Activated CD8-positive, alpha-beta memory T cell treated with anti-CD3 and anti-CD28 coated beads, Interleukin-2, amount 50 U/mL, for 1 hour (primary cell): Measurements from ENCODE around the gene AP2A1.
A peak's percentile ranks its signal among the peaks of the same experiment; 100 is the strongest.

Source experiments
- DNase-seq: peaks from one replicate; pipeline ENCODE4 v3.0.0-alpha.2; 2020; ENCODE audit errors: extremely low read depth

The AP2A1 gene

DNA sequence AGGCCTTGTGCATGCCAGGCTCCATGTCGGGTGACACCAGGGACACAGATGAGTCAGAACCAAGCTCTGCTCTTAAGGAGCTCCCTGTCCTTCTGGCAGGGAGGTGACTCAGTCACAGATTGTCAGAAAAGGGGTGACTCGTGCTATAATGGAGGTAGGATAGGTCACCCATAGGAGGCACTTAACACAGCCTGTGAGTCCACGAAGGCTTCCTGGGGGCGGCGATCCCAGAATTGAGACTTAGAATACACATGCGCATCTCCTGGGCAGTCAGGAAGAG is 26.7 kb downstream of the AP2A1 start:
- DNase-seq, result no peak

DNA sequence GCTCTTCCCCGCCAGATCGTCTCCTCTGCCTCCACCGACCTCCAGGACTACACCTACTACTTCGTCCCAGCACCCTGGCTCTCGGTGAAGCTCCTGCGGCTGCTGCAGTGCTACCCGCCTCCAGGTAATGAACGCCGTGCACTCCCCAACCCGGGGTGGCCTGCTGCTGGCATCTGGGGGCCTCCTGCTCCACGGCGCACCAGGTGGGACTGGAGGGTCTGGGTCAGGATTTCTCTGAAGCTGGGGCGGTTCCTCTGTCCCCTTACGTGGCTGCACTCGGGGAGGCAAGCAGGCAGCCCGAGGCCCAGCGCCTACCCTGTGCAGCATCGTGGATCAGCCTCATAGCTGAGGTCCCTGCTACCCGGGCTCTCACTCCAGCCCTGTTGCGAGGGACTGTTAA is 28.8 kb downstream of the AP2A1 start:
- DNase-seq, result no peak

DNA sequence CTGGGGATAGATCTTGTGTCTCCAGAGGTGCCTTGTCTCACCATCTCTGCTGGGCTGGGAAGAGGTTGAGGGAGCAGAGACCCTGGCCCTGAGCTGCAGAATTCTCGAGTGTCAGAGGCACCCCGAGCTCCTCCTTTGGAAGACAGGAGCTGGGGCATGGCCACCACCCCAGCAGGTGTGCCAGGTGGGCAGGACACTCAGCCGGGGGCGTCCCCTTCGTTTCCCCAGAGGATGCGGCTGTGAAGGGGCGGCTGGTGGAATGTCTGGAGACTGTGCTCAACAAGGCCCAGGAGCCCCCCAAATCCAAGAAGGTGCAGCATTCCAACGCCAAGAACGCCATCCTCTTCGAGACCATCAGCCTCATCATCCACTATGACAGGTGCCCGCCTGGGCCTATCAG is 31.8 kb downstream of the AP2A1 start:
- no peak for DNase-seq

DNA sequence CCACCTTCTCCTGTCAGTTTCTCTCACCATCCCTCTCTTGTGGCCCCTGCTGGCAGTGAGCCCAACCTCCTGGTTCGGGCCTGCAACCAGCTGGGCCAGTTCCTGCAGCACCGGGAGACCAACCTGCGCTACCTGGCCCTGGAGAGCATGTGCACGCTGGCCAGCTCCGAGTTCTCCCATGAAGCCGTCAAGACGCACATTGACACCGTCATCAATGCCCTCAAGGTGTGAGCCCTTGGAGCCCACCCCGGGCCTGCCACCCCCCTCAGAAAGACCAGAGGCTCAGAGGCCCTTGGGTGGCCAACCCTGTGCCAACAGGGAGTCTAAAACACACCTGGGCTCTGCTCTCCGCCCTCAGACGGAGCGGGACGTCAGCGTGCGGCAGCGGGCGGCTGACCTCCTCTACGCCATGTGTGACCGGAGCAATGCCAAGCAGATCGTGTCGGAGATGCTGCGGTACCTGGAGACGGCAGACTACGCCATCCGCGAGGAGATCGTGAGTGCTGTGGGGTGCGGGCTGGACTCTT is 32.5 kb downstream of the AP2A1 start:
- DNase-seq, result no peak

DNA sequence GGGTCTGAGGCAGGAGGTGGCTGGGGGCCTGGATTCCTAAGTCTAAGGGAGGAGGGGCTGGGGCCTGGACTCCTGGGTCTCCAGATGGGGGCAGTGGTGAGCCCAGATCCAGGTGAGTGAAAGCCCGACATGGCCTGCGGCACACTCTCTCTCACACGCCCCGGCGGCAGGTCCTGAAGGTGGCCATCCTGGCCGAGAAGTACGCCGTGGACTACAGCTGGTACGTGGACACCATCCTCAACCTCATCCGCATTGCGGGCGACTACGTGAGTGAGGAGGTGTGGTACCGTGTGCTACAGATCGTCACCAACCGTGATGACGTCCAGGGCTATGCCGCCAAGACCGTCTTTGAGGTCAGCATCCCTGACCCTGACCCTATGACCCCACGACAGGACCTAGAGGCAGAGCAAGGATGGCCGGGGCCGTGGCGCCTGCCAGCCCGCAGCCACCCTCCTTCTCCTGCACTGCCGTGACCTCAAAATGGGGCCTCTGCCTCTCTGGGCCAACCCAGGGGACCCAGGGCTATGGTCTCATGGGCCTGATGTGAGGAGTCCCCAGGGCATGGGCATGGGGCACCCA is 33.1 kb downstream of the AP2A1 start:
- DNase-seq, result no peak

DNA sequence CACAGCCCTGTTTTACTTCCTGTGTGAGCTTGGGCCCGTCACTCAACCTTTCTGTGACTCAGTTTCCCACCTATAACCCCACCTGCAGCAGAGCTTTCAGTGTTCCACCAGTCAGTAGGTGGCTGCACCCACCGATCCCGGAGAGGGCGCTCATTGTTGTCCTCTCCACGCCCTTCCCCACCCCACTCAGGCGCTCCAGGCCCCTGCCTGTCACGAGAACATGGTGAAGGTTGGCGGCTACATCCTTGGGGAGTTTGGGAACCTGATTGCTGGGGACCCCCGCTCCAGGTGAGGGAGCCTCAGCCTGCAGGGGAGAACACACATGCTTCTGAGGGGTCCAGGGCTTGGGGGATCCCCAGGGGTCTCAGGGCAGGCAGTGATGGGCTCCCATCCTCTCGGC is 34.0 kb downstream of the AP2A1 start:
- DNase-seq, result no peak

DNA sequence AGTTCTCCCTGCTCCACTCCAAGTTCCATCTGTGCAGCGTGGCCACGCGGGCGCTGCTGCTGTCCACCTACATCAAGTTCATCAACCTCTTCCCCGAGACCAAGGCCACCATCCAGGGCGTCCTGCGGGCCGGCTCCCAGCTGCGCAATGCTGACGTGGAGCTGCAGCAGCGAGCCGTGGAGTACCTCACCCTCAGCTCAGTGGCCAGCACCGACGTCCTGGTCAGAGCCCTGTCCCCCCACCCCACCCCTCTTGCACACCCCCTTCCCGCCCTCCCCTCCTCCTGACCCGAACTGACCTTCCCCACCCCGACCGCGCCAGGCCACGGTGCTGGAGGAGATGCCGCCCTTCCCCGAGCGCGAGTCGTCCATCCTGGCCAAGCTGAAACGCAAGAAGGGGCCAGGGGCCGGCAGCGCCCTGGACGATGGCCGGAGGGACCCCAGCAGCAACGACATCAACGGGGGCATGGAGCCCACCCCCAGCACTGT is 34.6 kb downstream of the AP2A1 start:
- no peak for DNase-seq

DNA sequence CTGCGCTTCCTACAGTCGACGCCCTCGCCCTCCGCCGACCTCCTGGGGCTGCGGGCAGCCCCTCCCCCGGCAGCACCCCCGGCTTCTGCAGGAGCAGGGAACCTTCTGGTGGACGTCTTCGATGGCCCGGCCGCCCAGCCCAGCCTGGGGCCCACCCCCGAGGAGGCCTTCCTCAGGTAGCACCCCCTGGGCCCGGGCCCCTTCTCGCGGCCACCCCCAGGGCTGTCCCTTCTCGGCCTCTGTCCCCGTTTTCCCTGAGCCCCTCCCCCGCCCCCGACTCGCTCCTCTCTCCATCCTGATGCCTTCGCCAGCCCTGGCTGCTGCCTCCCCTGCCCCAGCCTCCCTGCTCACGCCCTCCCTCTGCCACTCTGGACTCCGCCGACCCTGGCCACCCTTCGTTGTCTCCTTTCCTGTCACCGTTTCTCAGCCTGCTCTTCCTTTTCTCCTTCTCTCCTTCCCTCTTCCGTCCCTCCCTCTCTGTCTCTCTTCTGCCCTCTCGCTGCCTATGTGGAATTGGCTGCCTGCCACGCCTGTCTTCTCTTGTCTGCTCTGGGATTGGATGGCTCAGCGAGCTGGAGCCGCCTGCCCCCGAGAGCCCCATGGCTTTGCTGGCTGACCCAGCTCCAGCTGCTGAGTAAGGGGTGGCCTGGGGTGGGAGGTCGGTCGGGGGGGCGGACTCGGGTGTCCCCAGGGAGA is 35.3 kb downstream of the AP2A1 start:
- no peak for DNase-seq

DNA sequence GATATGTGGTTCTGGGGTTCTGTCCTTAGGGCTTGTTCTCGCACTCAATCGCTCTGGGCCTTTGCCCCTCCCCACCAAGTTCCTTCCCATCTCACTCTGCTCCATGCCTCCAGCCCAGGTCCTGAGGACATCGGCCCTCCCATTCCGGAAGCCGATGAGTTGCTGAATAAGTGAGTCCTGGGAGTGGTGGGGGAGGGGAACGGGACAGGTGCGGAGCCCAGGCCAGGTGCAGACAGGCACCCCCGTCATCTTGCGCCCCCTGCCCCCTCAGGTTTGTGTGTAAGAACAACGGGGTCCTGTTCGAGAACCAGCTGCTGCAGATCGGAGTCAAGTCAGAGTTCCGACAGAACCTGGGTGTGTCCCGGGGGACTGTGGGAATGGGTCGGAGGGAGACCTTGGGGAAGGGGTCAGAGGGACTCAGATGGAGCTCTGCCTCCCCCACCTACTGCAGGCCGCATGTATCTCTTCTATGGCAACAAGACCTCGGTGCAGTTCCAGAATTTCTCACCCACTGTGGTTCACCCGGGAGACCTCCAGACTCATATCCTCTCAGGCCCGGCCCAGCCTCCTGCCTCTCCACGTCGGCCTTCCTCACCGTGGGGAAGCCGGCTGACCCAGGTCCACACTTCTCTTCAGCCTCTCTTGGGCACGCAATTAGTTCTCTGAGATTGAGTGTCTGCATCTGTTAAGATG is 36.2 kb downstream of the AP2A1 start:
- no peak for DNase-seq

DNA sequence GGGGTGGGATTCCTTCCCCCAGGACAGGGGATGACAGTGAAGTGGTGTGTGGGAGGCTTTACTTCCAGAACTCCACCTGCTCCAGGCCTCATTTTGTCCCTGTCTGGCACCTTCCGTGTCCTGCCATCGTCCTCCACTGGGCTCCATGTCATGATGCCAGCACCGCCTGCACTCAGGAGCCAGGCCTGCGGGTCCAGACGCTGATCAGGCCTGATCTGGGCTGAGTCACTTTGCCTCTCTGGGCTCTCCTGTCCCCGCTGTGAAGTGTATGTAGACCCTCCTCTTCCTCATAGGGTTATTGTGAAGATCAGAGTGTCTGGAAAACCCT is 36.7 kb downstream of the AP2A1 start:
- no peak for DNase-seq

DNA sequence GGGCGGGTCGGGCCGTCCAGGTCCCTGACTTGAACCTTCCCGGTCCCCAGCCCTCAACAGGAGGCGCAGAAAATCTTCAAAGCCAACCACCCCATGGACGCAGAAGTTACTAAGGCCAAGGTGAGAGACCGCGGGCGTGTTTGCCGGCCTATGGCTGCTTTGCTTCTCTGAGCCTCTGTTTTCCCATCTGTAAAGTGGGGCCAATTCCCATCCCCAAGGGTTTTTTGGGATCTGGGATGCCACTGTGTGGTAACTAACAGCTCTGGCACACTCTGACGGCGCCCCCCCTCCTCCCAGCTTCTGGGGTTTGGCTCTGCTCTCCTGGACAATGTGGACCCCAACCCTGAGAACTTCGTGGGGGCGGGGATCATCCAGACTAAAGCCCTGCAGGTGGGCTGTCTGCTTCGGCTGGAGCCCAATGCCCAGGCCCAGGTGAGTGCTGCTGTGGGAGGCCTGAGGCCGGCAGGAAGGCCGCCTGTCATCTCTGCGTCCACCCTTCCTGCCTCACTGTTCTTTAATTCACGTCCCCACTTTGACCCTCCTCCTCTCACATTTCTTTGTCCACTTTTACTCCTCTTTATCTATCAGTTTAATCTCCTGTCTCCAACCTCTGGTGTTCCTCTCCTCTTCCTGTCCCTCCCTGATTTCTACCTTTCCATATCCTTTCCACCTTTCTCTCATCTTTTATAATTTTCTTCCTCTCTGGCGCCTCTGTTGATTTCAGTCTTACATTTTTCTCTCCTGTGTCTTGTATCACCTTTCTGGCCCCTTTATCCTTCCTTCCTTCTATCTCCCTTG is 39.2 kb downstream of the AP2A1 start:
- no peak for DNase-seq

DNA sequence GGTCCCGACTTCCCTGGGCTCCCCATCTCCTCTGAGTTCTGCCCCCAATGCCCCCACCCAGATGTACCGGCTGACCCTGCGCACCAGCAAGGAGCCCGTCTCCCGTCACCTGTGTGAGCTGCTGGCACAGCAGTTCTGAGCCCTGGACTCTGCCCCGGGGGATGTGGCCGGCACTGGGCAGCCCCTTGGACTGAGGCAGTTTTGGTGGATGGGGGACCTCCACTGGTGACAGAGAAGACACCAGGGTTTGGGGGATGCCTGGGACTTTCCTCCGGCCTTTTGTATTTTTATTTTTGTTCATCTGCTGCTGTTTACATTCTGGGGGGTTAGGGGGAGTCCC is 39.8 kb downstream of the AP2A1 start:
- no peak for DNase-seq

DNA sequence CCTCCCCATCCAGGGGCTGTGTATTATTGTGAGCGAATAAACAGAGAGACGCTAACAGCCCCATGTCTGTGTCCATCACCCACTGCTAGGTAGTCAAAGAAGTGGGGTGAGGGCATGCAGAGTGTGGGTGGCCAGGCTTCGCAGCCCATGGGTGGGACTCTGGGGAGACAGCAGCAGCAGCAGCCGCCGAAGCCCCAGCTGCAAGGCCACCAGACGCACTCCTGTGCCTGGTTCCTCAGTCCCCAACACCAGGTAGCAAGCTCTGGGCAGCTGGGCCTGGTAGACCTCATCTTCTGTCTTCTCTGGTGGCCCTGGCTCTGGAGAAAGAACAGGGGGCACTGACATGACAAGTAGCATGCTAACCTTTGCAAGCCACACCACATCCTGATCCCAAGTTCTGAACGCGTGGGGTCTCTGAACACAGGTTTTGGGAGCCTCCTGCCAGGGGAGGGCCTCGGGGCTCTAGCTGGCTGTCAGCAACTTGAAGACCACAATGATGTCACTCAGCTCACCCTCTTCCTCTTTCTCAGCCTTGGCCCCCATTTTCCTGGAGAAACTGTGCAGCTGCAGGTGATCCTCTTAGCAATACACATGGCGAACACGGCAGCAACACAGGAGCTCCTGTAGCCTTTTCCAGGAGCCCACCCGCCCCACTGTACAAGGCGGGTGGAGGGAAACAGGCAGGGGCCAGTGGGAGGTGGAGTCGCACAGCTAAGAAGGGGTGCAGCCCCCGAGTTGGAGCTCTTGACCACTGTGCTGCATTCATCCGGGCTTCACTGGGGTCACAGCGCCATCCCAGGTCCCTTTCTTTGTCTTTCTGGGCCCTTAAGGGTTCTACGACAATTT is 40.5 kb downstream of the AP2A1 start:
- no peak for DNase-seq

DNA sequence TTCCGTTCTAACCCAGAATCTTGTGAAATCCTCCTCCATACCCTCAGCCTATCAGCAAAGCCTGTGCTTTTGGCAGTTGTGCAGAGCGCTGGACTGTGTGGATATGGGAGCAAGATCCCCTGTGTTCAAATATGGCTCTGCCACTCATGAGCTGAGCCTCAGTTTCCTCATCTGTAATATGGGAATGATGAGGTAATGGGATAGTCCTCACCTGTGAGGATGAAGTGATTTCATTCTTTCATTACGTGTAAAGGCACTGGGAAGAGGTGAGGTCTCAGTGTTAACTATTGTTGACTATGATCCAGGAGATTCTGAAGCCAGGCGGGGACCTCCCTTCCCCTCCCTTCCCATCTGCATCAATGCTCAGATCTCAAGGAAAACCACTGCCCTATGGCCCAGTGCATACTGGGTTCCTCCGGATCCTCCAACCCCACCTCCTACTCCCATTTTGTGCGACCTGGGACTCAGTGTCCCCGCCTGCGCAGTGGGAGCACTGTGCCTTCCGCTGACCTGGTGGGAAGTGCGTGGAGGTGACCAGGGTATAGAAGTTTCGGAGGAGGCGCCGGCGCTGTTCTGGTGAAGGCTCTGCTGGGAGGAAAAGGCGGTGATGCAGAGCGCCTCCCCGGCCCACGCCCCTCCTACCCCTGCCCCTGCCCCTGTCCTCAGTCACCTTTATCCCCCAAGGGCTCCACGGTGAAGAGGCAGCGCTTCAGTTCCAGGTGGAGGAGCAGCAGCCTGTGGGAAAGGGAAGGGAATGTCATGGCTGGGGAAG is 41.3 kb downstream of the AP2A1 start:
- DNase-seq, result no peak

DNA sequence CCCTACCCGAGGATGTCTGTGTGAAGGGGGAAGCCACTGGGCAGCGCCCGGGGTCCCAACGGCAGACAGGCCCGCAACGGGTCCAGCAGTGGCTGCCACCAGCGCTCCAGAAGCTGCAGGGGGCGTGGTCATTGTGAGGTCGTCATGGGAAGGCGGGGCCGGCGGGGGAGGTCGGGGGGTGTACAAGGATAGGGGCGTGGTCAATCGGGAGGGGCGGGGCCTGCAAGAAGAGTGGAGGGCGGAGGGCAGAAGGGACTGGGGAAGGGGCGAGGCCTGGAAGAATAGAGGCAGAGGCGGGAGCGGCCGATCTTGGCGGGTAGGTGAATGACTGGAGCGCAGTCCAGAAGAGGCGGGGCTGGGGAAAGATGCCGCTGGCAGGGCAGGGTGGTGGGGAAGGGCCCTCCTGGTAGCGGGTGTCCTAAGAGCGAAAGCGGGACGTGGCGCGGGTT is 41.9 kb downstream of the AP2A1 start:
- peak; percentile 82 for DNase-seq

DNA sequence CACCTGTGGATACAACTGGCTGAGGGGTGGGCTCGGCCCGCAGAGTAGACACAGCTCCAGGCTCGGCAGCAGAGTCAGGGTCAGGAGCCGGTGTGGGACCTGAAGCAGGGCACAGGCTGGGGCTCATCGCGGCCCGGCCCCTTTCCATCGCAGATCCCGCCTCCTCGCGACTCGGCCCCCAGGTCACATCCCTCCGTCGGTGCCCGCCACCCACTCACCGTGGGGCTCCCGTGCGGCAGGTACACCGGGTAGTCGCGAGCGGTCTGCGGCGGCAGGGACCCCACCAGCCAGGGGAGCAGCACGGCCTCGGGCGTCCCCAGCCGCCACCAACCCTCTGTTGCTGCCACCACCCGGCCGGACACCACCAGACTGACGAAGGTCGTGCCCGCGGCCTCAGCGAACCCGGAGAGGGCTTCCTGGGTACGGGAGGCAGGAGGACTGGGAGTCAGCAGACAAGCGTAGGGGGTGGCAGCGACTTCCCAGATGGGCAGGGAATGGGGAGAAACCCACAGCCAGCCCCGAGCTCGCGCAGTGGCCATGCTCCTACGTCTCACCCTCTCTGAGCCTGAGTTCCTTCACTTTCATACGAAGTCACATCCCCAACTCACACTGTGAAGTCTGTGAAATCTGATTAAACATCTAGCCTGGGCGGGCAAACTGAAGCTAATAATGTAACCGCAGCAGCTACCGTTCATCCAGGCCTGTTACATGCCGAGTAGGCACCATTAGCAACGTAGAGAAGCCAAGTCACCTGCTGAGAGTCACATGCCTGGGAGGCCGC is 42.5 kb downstream of the AP2A1 start:
- no peak for DNase-seq

DNA sequence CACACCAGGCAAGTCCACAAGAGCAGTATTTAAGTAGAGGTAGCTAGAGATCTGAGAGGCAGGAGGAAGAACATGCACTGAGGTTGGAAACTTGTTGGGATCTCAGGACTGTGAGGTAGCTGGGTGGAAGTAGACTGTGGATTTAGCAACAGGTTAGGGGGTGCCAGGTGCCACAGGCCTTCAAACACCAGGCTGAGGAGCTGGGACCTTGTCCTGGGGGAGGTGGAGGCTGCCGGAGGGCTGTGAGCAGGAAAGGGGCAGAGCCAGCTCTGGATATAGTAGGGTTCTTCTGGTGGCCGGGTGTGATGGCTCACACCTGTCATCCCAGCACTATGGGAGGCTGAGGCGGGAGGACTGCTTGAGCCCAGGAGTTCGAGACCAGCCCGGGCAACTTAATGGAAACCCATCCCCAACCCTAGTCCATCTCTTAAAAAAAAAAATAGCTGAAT is 43.2 kb downstream of the AP2A1 start:
- DNase-seq, result no peak

DNA sequence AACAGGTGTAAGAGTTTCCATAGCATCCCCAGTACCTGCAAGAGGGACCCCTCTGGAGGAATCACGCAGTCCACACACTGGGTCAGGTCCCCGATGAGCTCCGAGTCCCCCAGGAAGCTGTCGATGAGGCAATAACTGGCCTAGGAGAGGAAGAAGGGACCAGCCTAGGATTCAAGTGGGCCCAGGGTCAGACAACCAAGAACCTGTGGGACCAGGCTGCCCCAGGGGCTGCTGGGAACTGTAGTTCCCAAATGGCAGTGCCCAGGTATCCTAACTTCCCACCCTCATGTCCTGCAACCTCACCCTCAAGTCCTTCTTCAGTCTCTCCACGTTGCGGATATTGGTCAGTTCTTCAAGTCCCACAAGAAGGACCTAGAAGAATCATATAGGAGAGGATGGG is 44.5 kb downstream of the AP2A1 start:
- DNase-seq, result no peak

DNA sequence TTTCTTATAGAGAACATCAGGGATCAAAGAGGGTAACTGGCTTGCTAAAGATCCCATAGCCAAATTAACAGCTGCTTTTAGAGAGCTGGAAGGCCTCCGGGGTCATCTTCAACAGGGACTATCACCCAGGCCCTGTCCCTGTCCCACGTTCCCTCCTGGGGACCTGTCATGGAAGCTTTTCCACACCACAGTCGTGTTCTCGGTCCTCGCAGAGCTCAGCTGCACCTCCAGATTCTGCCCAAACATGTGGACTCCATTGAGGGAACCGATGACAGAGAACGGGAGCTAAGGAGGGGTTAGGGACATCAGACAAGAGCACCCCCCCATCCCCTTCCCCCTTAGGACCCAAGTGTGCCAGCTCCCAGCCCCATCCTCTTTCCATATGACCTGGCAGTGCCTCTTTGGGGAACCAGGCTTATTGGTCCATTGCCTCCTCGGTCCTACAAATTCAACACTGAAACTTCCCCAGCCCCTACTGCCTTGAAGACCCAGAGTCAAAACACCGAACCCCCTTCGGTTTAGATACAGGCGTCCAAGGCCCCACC is 45.7 kb downstream of the AP2A1 start:
- no peak for DNase-seq
